Endothelial cell of umbilical vein (primary cell): ENCODE results near the gene LUZP2.

Source experiments
- CTCF ChIP-seq, 2 donors: IDR thresholded peaks; 1 replicate in 1 of 2; 2 replicates in 1 of 2; pipeline ENCODE4 v1.5.1; 2011; ENCODE audit warnings: low read length in 2 of 2, mild to moderate bottlenecking in 2 of 2, moderate library complexity in 2 of 2, control low read depth in 1 of 2, inconsistent platforms in 1 of 2, low read depth in 1 of 2; ENCODE audit not compliant: insufficient read depth in 1 of 2; ENCODE audit errors: extremely low read depth in 1 of 2
- EZH2 ChIP-seq: IDR thresholded peaks from 2 replicates; pipeline ENCODE4 v1.6.1; 2012; ENCODE audit warnings: borderline replicate concordance, low read depth, mild to moderate bottlenecking, moderate library complexity, low read length, inconsistent platforms; ENCODE audit not compliant: severe bottlenecking
- POLR2A ChIP-seq: IDR thresholded peaks from 2 replicates; pipeline ENCODE4 v1.6.1; 2012; ENCODE audit warnings: low read depth, mild to moderate bottlenecking, control low read depth, low read length
- POLR2AphosphoS5 ChIP-seq: IDR thresholded peaks from 2 replicates; pipeline ENCODE4 v1.6.1; 2012; ENCODE audit warnings: low read depth, mild to moderate bottlenecking, control low read depth, low read length, moderate library complexity; ENCODE audit not compliant: insufficient read depth

GRCh38 chr11:24628224-24628776, 131.4 kb downstream of the LUZP2 start:
- TF ChIP-seq EZH2 (no peak), POLR2AphosphoS5 (no peak), POLR2A (no peak), CTCF (IDR thresholded peaks at IDR 0.05; ENCODE audit: extremely low read depth in 1 of 2, insufficient read depth in 1 of 2, low read depth in 1 of 2, low read length in 2 of 2) (no peak)
